ENCODE results near the gene TOP2B.

GRCh38 chr3:25592510-25592968 lies 72.2 kb downstream of the TOP2B start:
- TF ChIP-seq CTCF (conservative IDR thresholded peaks at IDR 0.05) (no peak; the same call in 1 of the 2 replicates), EZH2 (IDR thresholded peaks at IDR 0.05; ENCODE audit: low read depth) (no peak)
